Putamen (tissue), 1 donor: ENCODE measurements around the gene FAM162B.

Experiments used
- DNase-seq: peaks from one replicate; pipeline ENCODE4 v3.0.0-alpha.2; 2016; ENCODE audit warnings: low spot score

The FAM162B gene

GRCh38 chr6:116726947-116727346 lies 38.6 kb downstream of the FAM162B start:
- DNase-seq: no peak

GRCh38 chr6:116714761-116715160 lies 50.8 kb downstream of the FAM162B start:
- DNase-seq: no peak

DNA sequence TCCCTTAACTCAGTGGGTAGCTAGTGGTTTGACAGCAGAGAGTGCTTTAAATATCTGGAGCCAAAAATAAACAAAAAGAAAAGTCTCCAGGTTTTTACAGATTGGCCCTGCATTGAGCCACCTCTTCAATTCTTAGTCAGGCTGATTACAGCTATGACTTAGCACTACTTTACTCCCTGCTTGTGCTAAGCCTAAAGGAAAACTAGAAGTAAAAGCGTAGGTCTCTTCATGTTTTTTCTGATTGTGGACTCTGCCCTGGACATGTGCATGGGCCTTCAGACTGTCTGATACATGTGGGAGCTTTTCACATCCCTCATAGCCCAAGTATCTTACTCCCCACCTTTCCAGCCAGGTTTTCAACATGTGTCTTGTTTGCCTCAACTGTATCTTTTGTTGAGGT lies 51.2 kb downstream of the FAM162B start:
- DNase-seq: no peak

- no peak for DNase-seq
These were observed 59.6 kb downstream of the FAM162B start for GRCh38 chr6:116705917-116706316.

DNA sequence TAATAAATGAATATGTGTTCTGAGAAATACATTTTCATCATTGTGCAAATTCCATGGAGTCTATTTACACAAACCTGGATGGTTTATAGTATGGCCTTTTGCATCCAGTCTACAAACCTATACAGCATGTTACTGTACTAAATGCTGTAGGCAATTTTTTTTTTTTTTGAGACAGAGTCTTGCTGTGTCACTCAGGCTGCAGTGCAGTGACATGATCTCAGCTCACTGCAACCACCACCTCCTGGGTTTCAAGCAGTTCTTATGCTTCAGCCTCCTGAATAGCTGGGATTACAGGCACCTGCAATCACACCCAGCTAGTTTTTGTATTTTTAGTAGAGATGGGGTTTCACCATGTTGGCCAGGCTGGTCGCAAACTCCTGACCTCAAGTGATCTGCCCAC lies 61.6 kb downstream of the FAM162B start:
- DNase-seq: peak; percentile 32
